ENCODE measurements around the gene IRS2.

The IRS2 gene

GRCh38 chr13:109802936-109803335, 16.6 kb upstream of the IRS2 start:
- DNase-seq: no peak

GRCh38 chr13:109795011-109795410, 8.6 kb upstream of the IRS2 start:
- DNase-seq: no peak

- no peak for DNase-seq
These were observed 7.7 kb upstream of the IRS2 start for GRCh38 chr13:109794095-109794494.

GRCh38 chr13:109792416-109793059, 6.2 kb upstream of the IRS2 start:
- no peak for DNase-seq

- peak; percentile 43 for DNase-seq
These were observed 4.7 kb upstream of the IRS2 start for GRCh38 chr13:109790942-109791605.

GRCh38 chr13:109790086-109790485, 3.7 kb upstream of the IRS2 start:
- DNase-seq: no peak

GRCh38 chr13:109789262-109789661, 2.9 kb upstream of the IRS2 start:
- DNase-seq: no peak

GRCh38 chr13:109788372-109789111, 2.2 kb upstream of the IRS2 start:
- DNase-seq: no peak

- peak; percentile 21 for DNase-seq
These were observed 962 bp upstream of the IRS2 start for GRCh38 chr13:109787135-109787954.

GRCh38 chr13:109785892-109786450, 412 bp downstream of the IRS2 start:
- DNase-seq: peak; percentile 61

- DNase-seq: peak; percentile 14
These were observed 1.1 kb downstream of the IRS2 start for GRCh38 chr13:109785141-109785891.

GRCh38 chr13:109784590-109785140, 1.7 kb downstream of the IRS2 start:
- DNase-seq: peak; percentile 56

GRCh38 chr13:109783815-109784589, 2.4 kb downstream of the IRS2 start:
- DNase-seq: no peak

- no peak for DNase-seq
These were observed 3.0 kb downstream of the IRS2 start for GRCh38 chr13:109783447-109783814.

GRCh38 chr13:109782823-109783431, 3.5 kb downstream of the IRS2 start:
- DNase-seq: no peak

- peak; percentile 21 for DNase-seq
These were observed 4.1 kb downstream of the IRS2 start for GRCh38 chr13:109782066-109782822.

- DNase-seq: no peak
These were observed 4.9 kb downstream of the IRS2 start for GRCh38 chr13:109781384-109782065.

- no peak for DNase-seq
These were observed 5.5 kb downstream of the IRS2 start for GRCh38 chr13:109780845-109781383.

Measured in central memory CD4-positive, alpha-beta T cell (primary cell).